Adipocyte (in vitro differentiated cells): ENCODE data around the gene LRMDA.

Experiments
- DNase-seq: peaks from one replicate; pipeline ENCODE4 v3.0.0-alpha.2; 2015; ENCODE audit warnings: low read depth
- H3K27me3 ChIP-seq: replicated peaks from 2 replicates; pipeline ENCODE4 v1.7.0; 2013; ENCODE audit warnings: mild to moderate bottlenecking, low read length, moderate library complexity; ENCODE audit not compliant: control insufficient read depth, insufficient read depth
- H3K36me3 ChIP-seq: 2 replicates; pipeline ENCODE4 v1.7.0; 2013; ENCODE audit warnings: low read length, mild to moderate bottlenecking, moderate library complexity; ENCODE audit not compliant: control insufficient read depth, insufficient read depth, severe bottlenecking
- H3K4me1 ChIP-seq: 2 replicates; pipeline ENCODE4 v1.7.0; 2013; ENCODE audit warnings: mild to moderate bottlenecking, low read length, moderate library complexity; ENCODE audit not compliant: control insufficient read depth, insufficient read depth
- H3K4me3 ChIP-seq: 2 replicates; pipeline ENCODE4 v1.7.0; 2013; ENCODE audit warnings: mild to moderate bottlenecking, low read length, moderate library complexity
- H3K9ac ChIP-seq: 2 replicates; pipeline ENCODE4 v1.7.0; 2013; ENCODE audit warnings: mild to moderate bottlenecking, low read length, moderate library complexity
- H3K9me3 ChIP-seq: 2 replicates; pipeline ENCODE4 v1.7.0; 2013; ENCODE audit warnings: mild to moderate bottlenecking, low read length, moderate library complexity; ENCODE audit not compliant: control insufficient read depth

LRMDA gene

GRCh38 chr10:76454506-76455140 is 1023.2 kb downstream of the LRMDA start:
- Histone ChIP-seq H3K9ac (no peak overlapping the region), H3K4me1 (peaks cover 20% of the 10 kb centered on the region), H3K36me3 (no peaks in the 10 kb centered on the region), H3K27me3 (no peaks in the 10 kb centered on the region), H3K4me3 (no peak overlapping the region), H3K9me3 (no peaks in the 10 kb centered on the region)
- no peak for DNase-seq

- H3K4me1 ChIP-seq: peaks cover 20% of the 10 kb centered on the region
- DNase-seq: no peak
- H3K4me3 ChIP-seq: no peak overlapping the region
- H3K9ac ChIP-seq: no peak overlapping the region
- no peaks in the 10 kb centered on the region for H3K9me3 ChIP-seq
- no peaks in the 10 kb centered on the region for H3K27me3 ChIP-seq
- H3K36me3 ChIP-seq: no peaks in the 10 kb centered on the region
Observed at GRCh38 chr10:76456197-76456596, 1024.8 kb downstream of the LRMDA start.

- DNase-seq: no peak
- no peaks in the 10 kb centered on the region for H3K9me3 ChIP-seq
- no peaks in the 10 kb centered on the region for H3K36me3 ChIP-seq
- H3K27me3 ChIP-seq: no peaks in the 10 kb centered on the region
- no peak overlapping the region for H3K4me3 ChIP-seq
- no peak overlapping the region for H3K9ac ChIP-seq
- peaks cover 20% of the 10 kb centered on the region for H3K4me1 ChIP-seq
Observed at GRCh38 chr10:76459016-76459730, 1027.7 kb downstream of the LRMDA start.

GRCh38 chr10:76461024-76461423 is 1029.6 kb downstream of the LRMDA start:
- H3K4me1 ChIP-seq: peaks cover 15% of the 10 kb centered on the region
- H3K9me3 ChIP-seq: no peaks in the 10 kb centered on the region
- H3K4me3 ChIP-seq: no peak overlapping the region
- DNase-seq: no peak
- H3K27me3 ChIP-seq: no peaks in the 10 kb centered on the region
- no peaks in the 10 kb centered on the region for H3K36me3 ChIP-seq
- no peak overlapping the region for H3K9ac ChIP-seq

GRCh38 chr10:76463111-76463510 is 1031.7 kb downstream of the LRMDA start:
- H3K27me3 ChIP-seq: no peaks in the 10 kb centered on the region
- peaks cover 12% of the 10 kb centered on the region for H3K4me1 ChIP-seq
- no peak for DNase-seq
- no peak overlapping the region for H3K4me3 ChIP-seq
- H3K36me3 ChIP-seq: no peaks in the 10 kb centered on the region
- no peak overlapping the region for H3K9ac ChIP-seq
- H3K9me3 ChIP-seq: no peaks in the 10 kb centered on the region

GRCh38 chr10:76466836-76467503 is 1035.5 kb downstream of the LRMDA start:
- Histone ChIP-seq H3K9me3 (no peaks in the 10 kb centered on the region), H3K9ac (no peak overlapping the region), H3K36me3 (no peaks in the 10 kb centered on the region), H3K4me1 (peaks cover 9% of the 10 kb centered on the region), H3K27me3 (no peaks in the 10 kb centered on the region), H3K4me3 (no peak overlapping the region)
- no peak for DNase-seq

- H3K4me3 ChIP-seq: no peak overlapping the region
- H3K36me3 ChIP-seq: no peaks in the 10 kb centered on the region
- no peak overlapping the region for H3K9ac ChIP-seq
- H3K4me1 ChIP-seq: peaks cover 9% of the 10 kb centered on the region
- peak; percentile 16 for DNase-seq
- no peaks in the 10 kb centered on the region for H3K9me3 ChIP-seq
- H3K27me3 ChIP-seq: no peaks in the 10 kb centered on the region
Observed at GRCh38 chr10:76469675-76470074, 1038.3 kb downstream of the LRMDA start.

GRCh38 chr10:76479103-76479790 is 1047.8 kb downstream of the LRMDA start:
- Histone ChIP-seq H3K4me3 (no peak overlapping the region), H3K36me3 (no peaks in the 10 kb centered on the region), H3K27me3 (no peaks in the 10 kb centered on the region), H3K9ac (no peak overlapping the region), H3K9me3 (peaks cover 9% of the 10 kb centered on the region), H3K4me1 (peaks cover 10% of the 10 kb centered on the region)
- no peak for DNase-seq

- Histone ChIP-seq H3K27me3 (no peaks in the 10 kb centered on the region), H3K9ac (no peak overlapping the region), H3K4me3 (no peak overlapping the region), H3K4me1 (peaks cover 10% of the 10 kb centered on the region), H3K36me3 (no peaks in the 10 kb centered on the region), H3K9me3 (peaks cover 9% of the 10 kb centered on the region)
- DNase-seq: peak; percentile 2
Observed at GRCh38 chr10:76481178-76481577, 1049.8 kb downstream of the LRMDA start.

- Histone ChIP-seq H3K9ac (no peak overlapping the region), H3K27me3 (no peaks in the 10 kb centered on the region), H3K4me3 (no peak overlapping the region), H3K4me1 (peaks cover 16% of the 10 kb centered on the region), H3K36me3 (no peaks in the 10 kb centered on the region), H3K9me3 (peaks cover 38% of the 10 kb centered on the region)
- no peak for DNase-seq
Observed at GRCh38 chr10:76487582-76487981, 1056.2 kb downstream of the LRMDA start.

GRCh38 chr10:76488602-76489001 is 1057.2 kb downstream of the LRMDA start:
- H3K9ac ChIP-seq: no peak overlapping the region
- peaks cover 41% of the 10 kb centered on the region for H3K9me3 ChIP-seq
- peaks cover 16% of the 10 kb centered on the region for H3K4me1 ChIP-seq
- DNase-seq: no peak
- H3K36me3 ChIP-seq: no peaks in the 10 kb centered on the region
- no peak overlapping the region for H3K4me3 ChIP-seq
- H3K27me3 ChIP-seq: no peaks in the 10 kb centered on the region
